SU-DHL-6 (cell line): ENCODE measurements around the gene U2AF1L4.
A peak's percentile ranks its signal among the peaks of the same experiment; 100 is the strongest.

Experiments used
- H2AFZ ChIP-seq: fragments of 200-600 bp; sonication (generic); 2 replicates; pipeline ENCODE4 v1.6.1; 2014; ENCODE audit warnings: low read depth, mild to moderate bottlenecking, moderate library complexity, mixed read lengths, antibody characterized with exemption, low read length; ENCODE audit not compliant: severe bottlenecking
- H3F3A ChIP-seq: fragments of 200-600 bp; shearing (Covaris generic); 2 replicates; pipeline ENCODE4 v1.6.0; 2016; ENCODE audit warnings: antibody characterized with exemption, mild to moderate bottlenecking; ENCODE audit not compliant: insufficient read depth
- H3K27ac ChIP-seq: fragments of 200-600 bp; sonication (generic); 2 replicates; pipeline ENCODE4 v1.5.1; 2016; ENCODE audit warnings: low read depth, mild to moderate bottlenecking, low read length, moderate library complexity, mixed read lengths
- H3K27me3 ChIP-seq: fragments of 200-600 bp; sonication (generic), shearing (Covaris generic); 2 replicates; pipeline ENCODE4 v1.6.0; 2014; ENCODE audit warnings: mild to moderate bottlenecking, low read length
- H3K36me3 ChIP-seq: fragments of 200-600 bp; sonication (generic); 2 replicates; pipeline ENCODE4 v1.6.1; 2014; ENCODE audit warnings: mild to moderate bottlenecking, low read length, mixed read lengths
- H3K4me2 ChIP-seq: fragments of 300-600, 200-600 bp; shearing (Covaris generic), sonication (generic); 2 replicates; pipeline ENCODE4 v1.6.0; 2014; ENCODE audit warnings: low read length, low read depth, mild to moderate bottlenecking; ENCODE audit not compliant: poor library complexity, severe bottlenecking
- H3K4me3 ChIP-seq: fragments of 200-600 bp; sonication (generic); 2 replicates; pipeline ENCODE4 v1.5.1; 2014; ENCODE audit warnings: antibody characterized with exemption, low read length, mild to moderate bottlenecking, mixed read lengths; ENCODE audit not compliant: insufficient read depth, poor library complexity, severe bottlenecking
- H3K79me2 ChIP-seq: fragments of 200-600 bp; sonication (generic); 2 replicates; pipeline ENCODE4 v1.6.1; 2014; ENCODE audit warnings: mild to moderate bottlenecking, low read length, moderate library complexity; ENCODE audit not compliant: insufficient read depth
- H3K9ac ChIP-seq: fragments of 200-600 bp; sonication (generic); 2 replicates; pipeline ENCODE4 v1.7.0; 2014; ENCODE audit warnings: mild to moderate bottlenecking, low read length
- H3K9me2 ChIP-seq: fragments of 200-600 bp; sonication (generic); replicated peaks from 2 replicates; pipeline ENCODE4 v1.6.1; 2014; ENCODE audit warnings: low read length; ENCODE audit not compliant: insufficient read depth
- H3K9me3 ChIP-seq: fragments of 200-600 bp; sonication (generic); 2 replicates; pipeline ENCODE4 v1.6.1; 2014; ENCODE audit warnings: low read length, mixed read lengths; ENCODE audit not compliant: insufficient read depth
- H4K20me1 ChIP-seq: fragments of 200-600 bp; sonication (generic); 2 replicates; pipeline ENCODE4 v1.6.1; 2014; ENCODE audit warnings: low read depth, mild to moderate bottlenecking, antibody characterized with exemption, low read length, moderate library complexity, mixed read lengths
- EZH2phosphoT487 ChIP-seq: fragments of 200-600 bp; sonication (generic), shearing (Covaris generic); conservative IDR thresholded peaks from 2 replicates; pipeline ENCODE4 v1.6.1; 2018; ENCODE audit warnings: mild to moderate bottlenecking, antibody characterized with exemption, low read length, moderate library complexity, mixed read lengths
- TF ChIP-seq, protein P1 (sequence below): fragments of 200-600 bp; sonication (generic); IDR thresholded peaks from one replicate; pipeline ENCODE4 v1.5.1; 2017; ENCODE audit warnings: antibody characterized with exemption, mild to moderate bottlenecking, low read length, moderate library complexity; ENCODE audit not compliant: insufficient read depth, poor library complexity, severe bottlenecking

Gene U2AF1L4

DNA sequence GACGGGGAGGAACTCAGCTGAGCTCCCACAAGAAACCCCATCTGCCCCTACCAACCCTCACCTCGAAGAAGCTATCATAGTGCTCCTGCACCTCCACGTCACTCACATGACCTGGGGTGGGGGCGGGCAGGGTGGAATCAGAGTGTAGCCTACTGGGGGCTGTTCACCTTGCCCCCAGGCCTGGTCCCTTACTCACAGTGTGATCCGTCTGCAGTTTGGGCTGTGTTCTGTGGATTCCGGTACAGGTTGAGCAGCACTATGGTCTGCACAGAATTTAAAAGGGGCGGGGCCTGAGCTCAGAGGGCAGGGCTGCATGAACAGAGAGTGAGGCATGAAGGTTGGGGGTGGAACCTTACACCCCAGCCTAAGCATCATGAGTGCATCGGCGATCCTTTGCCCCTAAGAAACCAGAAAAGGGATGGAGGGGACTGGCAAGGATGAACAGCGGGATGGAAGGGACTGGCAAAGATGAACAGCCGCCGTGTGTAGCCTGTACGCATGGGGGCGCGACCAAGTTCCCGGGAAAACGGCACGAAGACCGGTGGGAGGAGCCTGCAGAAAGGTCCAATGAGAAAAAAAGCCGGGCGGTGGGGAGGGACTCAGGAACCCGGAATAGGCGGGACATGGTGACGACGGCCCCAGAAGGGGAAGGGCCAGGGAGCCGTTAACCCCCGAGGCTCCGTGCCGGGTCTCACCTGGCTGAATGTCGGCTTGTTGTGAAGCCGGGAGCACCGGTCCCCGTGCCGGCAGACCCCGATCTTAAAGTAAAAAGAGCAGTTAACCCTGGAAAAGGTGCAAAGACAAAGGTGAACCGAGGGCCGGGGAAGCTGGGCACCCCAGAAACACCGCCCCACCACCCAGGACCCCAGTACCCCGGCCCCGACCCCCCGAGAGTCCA lies 539 bp downstream of the U2AF1L4 start:
- H3K9me2 ChIP-seq: no peaks in the 10 kb centered on the region
- H2AFZ ChIP-seq: peak overlapping the region; percentile 49
- no peak for TF ChIP-seq EZH2phosphoT487
- TF ChIP-seq, protein P1, sequence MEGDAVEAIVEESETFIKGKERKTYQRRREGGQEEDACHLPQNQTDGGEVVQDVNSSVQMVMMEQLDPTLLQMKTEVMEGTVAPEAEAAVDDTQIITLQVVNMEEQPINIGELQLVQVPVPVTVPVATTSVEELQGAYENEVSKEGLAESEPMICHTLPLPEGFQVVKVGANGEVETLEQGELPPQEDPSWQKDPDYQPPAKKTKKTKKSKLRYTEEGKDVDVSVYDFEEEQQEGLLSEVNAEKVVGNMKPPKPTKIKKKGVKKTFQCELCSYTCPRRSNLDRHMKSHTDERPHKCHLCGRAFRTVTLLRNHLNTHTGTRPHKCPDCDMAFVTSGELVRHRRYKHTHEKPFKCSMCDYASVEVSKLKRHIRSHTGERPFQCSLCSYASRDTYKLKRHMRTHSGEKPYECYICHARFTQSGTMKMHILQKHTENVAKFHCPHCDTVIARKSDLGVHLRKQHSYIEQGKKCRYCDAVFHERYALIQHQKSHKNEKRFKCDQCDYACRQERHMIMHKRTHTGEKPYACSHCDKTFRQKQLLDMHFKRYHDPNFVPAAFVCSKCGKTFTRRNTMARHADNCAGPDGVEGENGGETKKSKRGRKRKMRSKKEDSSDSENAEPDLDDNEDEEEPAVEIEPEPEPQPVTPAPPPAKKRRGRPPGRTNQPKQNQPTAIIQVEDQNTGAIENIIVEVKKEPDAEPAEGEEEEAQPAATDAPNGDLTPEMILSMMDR: no peak
- H3K36me3 ChIP-seq: no peaks in the 10 kb centered on the region
- no peaks in the 10 kb centered on the region for H3K27me3 ChIP-seq
- peak overlapping the region; percentile 86 for H3K27ac ChIP-seq
- H3K9ac ChIP-seq: peak overlapping the region; percentile 75
- peaks cover 14% of the 10 kb centered on the region for H3F3A ChIP-seq
- H3K79me2 ChIP-seq: peaks cover 11% of the 10 kb centered on the region
- no peaks in the 10 kb centered on the region for H4K20me1 ChIP-seq
- no peaks in the 10 kb centered on the region for H3K9me3 ChIP-seq
- H3K4me2 ChIP-seq: peak overlapping the region; percentile 75
- peak overlapping the region; percentile 76 for H3K4me3 ChIP-seq

DNA sequence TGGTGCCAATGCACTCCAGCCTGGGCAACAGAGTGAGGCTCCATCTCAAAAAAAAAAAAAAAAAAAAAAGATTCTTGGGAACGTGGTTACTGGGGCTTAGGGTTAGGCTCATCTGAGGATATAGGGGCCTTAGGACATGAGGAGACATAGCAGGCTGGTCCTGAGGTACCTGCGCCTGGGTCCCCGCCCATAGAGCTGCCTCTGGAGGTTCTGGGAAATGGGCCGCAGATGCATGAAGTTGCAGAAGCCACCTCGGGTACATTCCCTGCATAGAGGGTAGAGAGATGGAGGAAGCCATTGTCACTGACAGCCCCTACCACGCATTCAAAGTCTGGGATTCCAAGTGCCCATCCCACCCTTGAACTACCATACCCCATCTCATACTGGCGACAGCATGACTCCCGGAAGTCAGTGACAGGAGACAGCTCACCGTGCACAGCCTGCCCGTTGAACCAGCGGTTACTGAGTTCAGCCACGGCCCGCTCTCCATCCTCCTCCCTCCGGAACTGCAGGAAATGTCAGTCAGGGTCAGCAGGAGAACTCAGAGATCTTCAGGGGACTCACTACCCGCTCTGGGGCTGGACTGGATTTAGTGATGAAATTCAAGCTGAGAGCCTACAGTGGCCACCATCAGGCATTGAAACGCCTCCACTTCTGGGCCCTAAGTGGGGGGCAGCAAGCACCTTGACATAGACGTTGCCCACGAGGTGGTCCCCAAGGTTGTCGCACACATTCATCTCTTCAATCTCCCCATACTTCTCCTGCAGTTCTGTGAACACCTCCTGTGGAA lies 1.4 kb downstream of the U2AF1L4 start:
- TF ChIP-seq, protein P1: no peak
- TF ChIP-seq EZH2phosphoT487: no peak
- no peaks in the 10 kb centered on the region for H3K9me2 ChIP-seq
- peak overlapping the region; percentile 86 for H3K27ac ChIP-seq
- peaks cover 7% of the 10 kb centered on the region for H3K79me2 ChIP-seq
- H3K27me3 ChIP-seq: no peaks in the 10 kb centered on the region
- H3K4me2 ChIP-seq: peak overlapping the region; percentile 75
- H3K9me3 ChIP-seq: no peaks in the 10 kb centered on the region
- H3K4me3 ChIP-seq: peak overlapping the region; percentile 76
- H3K9ac ChIP-seq: peak overlapping the region; percentile 75
- peaks cover 18% of the 10 kb centered on the region for H3F3A ChIP-seq
- H2AFZ ChIP-seq: no peak overlapping the region
- no peaks in the 10 kb centered on the region for H3K36me3 ChIP-seq
- no peaks in the 10 kb centered on the region for H4K20me1 ChIP-seq

DNA sequence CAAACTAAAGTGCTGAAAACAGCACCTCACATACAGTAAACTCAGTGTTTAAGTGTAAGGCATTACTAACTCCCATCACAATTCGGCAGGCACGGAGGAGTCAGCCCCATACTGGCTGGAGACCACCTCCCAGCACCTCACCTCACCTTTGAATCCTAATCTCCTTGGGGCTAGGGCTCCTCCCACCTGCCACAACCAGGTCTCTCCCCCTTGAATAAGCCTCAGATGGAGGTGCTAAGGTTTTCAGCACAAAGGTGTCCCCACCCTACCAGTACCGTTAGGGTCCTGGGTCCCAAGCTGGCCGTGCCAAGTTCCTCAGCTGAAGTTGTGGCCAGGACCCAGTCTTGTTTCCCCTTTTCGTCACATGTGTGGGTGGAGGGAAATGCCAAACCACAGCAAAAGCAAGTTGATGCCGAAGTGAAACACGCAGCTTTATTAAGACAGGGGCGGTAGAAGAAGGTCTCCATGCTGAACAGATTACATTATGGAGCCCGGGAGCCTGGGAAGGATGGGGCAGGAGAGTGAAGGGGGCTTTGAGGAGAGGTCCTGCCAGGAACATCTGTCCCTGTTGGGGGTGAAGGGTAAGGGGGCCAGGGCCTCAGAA lies 3.0 kb downstream of the U2AF1L4 start, which contains the start of gene IGFLR1:
Gene IGFLR1, minus strand, starts transcription at position 332 of the 604 bp plus-strand sequence. CDS start 1,272 bp downstream, outside the sequence.
- Histone ChIP-seq H3K27me3 (no peaks in the 10 kb centered on the region), H3K9me2 (no peaks in the 10 kb centered on the region), H3K79me2 (peaks cover 7% of the 10 kb centered on the region), H3K9ac (peak within 1 kb of the TSS; percentile 60), H3K9me3 (no peaks in the 10 kb centered on the region), H4K20me1 (no peaks in the 10 kb centered on the region), H3F3A (peaks cover 19% of the 10 kb centered on the region), H3K4me2 (peak within 1 kb of the TSS; percentile 89), H3K36me3 (no peaks in the 10 kb centered on the region), H3K27ac (peak within 1 kb of the TSS; percentile 92), H2AFZ (peak within 1 kb of the TSS; percentile 8), H3K4me3 (peak within 1 kb of the TSS; percentile 33)
- no peak for TF ChIP-seq EZH2phosphoT487
- TF ChIP-seq, protein P1: no peak
